NCI-H82 treated with DMSO at 0.1 percent for 48 hours (cell line): ENCODE data around the gene C14orf132.
"Not testable (repeated sequence)": the region's sequence is repeated elsewhere in the genome, so short reads cannot be mapped to it uniquely, and the experiment has no call there.

Source experiments
- DNase-seq: peaks from one replicate; lab custom pipeline; 2025; ENCODE audit not compliant: unreplicated experiment; lab: John Stamatoyannopoulos, UW

C14orf132 gene

DNA sequence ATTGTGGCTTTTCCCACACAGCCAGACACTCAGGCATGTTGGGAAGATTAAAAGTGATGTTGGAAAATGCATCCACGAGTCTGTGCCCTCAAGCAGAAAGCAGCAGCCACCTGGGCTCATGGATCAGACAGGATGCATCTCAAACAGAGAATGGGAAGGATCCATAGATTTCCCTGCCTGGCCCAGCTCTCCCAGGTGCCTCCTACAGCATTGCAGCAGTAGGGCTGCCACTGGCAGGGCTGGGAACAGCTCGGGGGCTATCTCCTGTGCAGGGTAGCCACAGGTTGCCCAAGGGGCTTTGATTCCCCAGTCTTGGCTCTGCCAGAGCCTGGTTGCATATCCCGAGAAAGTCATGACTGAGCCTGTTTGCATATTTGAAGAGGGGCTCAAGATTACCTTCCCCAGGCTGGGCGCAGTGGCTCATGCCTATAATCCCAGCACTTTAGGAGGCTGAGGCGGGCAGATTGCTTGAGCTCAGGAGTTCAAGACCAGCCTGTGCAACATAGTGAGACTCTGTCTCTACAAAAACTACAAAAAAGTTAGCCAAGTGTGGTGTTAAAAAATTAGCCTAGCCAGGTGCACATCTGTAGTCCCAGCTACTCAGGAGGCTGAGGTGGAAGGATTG lies 19.5 kb downstream of the C14orf132 start:
- no peak for DNase-seq

DNA sequence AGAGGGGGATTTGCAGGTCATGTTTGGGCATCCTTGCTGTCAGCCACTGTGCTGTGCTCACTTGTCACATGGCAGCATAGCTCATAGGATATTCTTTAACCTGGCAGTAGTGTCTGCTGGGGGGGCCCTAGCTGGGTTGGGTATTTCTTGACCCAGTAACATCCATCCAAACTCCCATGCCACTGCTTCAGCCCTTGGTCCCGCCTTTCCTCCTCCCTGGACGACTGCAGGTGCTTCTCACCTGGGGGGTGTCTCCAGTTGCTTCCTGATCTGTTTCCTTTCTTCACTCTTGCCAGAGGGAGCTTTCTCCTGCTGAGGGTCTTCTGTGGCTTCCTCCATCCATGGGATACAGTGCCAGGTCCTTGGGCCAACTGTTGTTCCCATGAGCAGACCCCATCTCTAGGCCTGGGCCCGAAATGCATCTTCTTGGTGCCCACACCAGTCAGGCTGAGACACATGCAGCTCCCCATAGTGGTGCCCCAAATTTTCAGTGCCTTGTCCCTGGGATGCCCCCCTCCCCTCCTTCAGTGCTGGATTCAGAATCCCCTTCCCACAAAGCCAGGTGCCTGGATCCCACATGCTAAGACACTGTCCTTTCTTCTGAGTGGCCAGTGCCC lies 20.5 kb downstream of the C14orf132 start:
- DNase-seq, result no peak

DNA sequence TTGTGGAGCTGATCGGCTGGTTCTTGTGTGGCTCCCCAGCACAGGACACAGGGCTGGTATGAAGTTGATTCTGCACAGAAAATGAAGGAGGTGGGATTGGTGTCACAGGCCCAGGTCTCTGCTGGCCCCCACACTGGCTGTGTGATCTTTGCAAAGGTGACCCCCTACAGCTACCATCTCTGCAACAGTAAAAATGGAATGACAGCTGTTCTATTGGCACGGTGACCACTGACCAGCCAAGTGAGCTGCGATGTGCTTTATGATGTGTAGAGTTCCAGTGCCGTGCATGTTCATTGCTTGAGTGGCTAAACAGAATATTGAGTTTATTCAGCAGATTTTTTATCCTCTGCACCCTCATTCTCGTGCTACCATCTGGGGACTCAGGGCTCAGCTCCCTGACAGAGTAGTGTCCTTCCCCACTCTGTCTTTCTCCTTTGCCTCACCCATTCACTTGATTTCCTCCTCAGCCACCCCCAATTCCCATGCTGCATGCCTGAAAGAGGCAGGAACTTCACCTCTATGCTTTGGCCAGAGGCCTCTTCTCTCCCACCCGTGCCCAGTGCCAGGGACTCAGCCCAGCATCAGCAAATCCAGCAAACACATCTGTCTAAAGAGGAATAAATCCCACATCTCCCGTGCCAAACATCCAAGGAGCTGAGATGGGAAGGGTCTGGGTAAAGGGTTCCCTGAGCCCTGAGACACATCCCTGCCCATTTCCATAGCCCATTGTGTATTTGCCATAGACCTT lies 21.2 kb downstream of the C14orf132 start:
- no peak for DNase-seq

DNA sequence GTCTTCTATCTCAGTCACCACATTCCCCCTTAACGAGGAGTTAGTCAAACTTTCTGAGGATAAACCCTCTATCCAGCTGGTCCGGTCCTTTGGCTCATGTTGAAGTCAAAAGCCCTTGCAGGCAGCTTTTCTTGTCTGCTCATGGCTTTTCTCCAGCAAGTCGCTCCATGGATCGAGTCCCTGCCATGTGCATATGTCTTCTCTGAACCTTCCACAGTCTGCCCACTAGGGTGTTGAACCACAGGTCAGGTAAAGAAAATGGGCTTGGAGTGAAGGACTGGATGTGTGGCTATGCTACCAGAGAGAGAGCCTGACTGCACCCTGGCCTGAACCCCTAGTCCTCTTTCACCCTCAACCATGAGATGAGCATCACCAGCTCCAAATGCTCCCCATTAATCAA lies 22.8 kb downstream of the C14orf132 start:
- no peak for DNase-seq

DNA sequence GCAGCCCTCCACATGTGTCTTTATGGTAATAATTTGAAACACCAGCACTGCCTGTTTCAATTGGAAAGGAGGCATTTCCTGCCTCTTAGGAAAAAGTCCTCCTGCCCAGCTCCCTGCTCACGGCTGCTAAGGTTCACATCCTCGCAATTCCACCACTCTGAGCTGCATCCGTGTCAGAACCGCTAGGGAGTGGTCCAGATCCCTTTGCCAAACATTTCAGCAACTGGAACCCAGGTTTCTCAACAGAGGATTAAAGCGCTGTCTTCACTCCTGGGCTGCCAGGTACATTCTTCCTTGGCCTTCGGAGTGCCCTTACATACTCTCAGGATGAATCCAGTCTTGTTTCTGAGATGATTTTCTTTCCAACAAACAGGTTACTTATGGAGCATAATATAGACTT lies 23.3 kb downstream of the C14orf132 start:
- DNase-seq, result no peak

DNA sequence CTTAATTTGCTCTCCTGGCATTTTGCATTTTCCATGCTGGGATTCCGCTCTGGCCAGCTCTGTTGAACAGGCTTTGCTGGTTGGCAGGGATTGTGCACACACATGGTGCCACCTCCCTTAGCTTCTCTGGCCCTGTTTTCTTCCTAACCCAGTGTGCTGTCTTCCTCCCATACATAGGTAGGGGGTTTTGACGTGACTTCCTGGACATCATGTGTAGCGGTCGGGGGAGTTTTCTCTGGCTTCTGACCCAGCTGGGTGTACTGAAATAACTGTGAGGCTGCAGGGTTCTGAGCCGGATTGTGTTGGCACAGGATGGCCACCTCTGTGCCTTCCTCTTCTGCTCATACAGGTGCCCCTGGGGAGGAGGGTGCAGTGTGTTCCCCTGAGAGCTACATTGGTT lies 25.7 kb downstream of the C14orf132 start:
- no peak for DNase-seq

DNA sequence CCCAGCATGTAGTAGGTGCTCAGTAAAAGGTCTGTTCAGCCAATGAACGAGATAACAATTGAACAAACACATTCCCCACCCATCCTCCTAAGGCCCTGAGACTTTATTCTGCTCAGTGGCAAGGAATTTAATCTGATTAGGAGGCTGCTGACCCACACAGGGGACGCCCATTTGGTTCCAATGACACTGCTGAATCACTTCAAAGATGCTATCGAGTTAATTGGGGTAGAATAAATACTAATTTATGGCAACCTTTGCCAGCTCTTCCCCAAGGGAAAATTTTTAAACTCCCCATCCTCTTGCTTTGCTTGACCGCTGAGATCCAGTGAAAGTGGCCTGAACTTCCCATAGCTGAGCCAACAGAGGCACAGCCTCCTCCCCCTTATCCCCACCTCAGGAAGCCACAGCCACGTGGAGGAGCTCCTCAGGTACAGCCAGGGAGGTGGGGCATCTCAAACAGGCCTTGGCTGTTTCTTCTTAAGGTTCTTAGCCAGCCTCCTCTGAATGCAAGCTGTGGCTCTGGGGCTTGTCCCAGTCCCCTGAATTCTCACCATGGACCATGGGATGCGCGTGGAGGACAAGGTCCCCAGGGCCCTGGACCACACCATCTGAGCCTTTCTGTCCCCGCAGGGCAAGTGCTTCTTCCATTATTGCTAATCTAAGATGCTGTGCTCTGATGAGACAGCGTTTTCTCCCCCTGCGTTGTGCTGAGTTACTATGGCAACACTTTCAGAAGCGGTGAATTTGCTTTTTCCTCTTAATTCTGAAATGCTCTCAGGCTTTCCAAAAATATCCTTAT lies 26.7 kb downstream of the C14orf132 start:
- DNase-seq, result no peak

DNA sequence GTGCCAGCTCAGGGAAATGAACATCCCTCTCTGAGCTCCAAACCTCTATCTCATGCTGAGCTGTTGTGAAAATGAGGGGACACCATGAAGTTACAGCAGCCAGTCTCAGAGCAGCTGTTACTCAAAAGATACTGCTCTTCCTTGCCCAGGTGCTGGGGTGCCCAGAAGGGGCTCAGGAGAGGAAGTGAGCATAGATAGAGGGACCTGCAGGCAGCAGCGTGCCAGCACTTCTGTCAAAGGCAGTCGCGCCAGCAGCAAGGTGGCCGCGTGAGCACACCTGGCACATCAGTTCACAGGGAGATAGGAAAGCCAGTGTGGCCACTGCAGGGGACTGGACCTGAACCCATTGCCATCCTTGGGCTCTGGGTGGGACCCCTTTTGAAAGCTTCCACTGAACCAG lies 27.8 kb downstream of the C14orf132 start:
- DNase-seq, result no peak

DNA sequence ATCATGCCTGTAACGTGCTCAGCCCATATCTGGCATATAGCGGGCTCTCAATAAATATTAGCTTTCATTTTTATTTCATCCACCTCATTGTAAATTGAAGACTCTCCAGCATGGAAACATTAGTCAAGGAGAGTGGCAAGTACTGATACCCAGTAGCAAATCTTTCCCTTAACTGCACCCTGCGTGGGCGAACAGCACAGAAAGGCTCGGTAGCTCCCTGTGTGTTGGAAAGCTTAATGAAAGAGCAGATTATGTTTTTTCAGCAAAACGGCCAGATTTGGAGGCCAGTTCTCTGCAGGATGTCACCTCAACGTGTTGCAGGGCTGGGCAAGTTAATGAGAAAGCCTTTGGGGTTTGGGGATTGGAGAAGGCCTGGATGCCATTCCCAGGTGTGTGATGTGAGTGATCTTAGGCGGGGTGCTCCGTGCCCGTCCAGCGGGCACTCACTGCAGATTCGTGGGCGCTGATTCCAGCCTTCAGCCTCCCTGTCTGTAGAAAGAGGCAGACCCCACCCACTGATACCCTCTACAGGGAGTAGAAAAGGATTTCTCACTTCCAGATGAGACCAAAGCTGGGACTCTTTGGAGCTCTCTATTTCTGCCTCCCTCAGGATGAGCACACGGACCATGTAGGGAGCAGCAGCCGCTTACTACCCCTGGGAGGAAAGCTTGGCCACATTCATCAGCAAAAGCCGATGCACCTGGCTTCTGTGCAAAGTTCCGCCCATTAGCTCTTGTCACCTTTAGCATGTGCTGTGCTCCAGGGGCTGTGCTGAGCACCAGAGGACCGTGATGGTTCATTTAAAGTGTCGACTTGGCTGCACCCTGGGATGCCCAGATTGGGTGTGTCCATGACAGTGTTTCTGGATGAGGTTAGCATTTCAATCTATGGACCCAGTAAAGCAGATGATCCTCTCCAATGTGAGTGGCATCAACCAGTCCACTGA lies 29.1 kb downstream of the C14orf132 start:
- DNase-seq, result no peak

DNA sequence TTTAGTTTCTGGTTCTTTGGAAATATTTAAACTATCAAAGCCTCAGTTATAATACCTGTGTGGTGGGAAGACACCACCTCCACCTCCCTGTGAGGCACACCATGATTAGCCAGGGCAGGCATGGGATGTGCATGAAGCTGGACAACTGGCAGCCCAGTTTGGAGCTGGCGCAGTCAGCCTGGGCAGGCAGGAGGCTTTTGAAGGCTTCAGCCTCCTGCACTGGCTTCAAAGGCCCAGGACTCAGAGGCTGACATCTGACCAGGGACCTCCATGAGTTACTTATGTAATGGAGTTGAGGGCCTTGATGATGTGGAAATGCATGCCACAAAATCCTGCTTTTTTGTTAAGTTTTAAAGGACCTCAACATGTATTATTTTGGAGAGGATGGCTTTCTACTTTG lies 30.3 kb downstream of the C14orf132 start:
- no peak for DNase-seq

DNA sequence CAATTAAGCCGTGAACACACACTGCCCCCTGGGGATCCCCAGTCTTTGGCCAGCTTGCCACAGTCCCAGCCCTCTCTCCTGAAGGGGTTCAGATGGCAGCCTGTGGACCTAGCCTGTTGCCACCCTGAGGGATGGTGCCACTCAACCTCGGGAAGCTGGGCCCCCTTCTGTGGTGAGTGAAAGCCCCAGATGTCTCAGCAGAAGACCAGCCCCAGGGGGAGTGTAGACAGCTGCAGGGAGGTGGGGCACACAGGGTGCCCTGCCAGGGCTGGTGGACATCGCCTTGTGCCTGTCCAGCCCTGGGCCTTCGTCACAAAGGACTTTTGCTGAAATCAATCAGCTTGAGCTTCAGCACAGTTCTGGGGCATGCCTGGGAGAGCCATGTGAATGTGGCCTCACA lies 32.4 kb downstream of the C14orf132 start:
- DNase-seq, result no peak

DNA sequence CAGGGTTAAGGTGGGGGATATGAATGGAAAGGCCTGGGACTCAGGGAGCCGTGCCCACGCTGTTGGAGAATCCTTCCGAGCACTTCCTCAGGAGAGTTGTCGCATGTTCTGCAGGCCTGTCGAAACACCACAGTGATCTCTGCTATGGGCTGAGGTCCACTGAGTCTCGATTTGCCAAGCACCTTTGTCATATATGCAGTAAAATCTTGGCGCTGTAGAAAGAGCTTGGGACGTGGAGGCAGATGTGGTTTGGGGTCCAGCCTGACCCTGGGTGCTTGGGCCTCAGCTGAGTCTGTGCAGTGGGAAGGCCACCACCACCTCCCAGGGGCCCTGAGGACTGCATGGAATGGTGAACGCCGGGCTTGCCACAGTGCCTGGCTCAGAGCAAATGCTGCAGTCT lies 32.9 kb downstream of the C14orf132 start:
- DNase-seq, result no peak

DNA sequence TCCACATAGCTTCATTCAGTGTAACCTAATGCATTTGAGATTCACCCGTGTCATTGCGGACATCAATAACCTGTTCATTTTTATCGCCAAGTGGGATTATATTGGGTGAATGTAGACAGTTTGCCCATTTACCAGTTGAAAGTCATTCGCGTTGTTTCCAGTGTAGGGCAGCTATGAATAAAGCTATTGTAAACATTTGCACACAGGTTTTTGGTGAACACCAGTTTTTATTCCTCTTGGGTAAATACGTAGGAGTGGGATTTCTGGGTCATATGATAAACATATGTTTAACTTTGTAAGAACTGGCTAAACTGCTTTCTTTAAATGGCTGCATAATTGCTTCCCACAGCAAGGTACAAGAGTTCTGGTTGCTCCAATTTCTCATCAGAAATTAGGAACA lies 33.6 kb downstream of the C14orf132 start:
- no peak for DNase-seq

DNA sequence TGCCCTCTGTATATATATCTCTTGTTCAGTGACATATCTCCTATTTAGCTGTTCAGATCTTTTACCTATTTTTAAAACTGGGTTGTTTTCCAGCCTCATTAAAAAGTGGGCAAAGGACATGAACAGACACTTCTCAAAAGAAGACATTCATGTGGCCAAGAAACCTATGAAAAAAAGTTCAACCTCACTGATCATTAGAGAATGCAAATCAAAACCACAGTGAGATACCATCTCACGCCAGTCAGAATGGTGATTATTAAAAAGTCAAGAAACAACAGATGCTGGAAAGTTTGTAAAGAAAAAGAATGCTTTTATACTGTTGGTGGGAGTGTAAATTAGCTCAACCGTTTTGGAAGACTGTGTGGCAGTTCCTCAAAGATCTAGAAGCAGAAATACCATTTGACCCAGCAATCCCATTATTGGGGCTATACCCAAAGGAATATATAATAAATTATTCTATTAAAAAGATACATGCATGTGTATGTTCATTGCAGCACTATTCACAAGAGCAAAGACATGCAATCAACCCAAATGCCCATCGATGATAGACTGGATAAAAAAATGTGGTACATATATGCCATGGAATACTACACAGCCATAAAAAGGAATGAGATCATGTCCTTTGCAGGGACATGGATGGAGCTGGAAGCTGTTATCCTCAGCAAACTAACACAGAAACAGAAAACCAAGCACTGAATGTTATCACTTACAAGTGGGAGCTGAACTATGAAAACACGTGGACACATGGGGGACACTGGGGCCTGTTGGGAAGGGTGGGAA lies 34.3 kb downstream of the C14orf132 start:
- DNase-seq, result not testable (repeated sequence)

DNA sequence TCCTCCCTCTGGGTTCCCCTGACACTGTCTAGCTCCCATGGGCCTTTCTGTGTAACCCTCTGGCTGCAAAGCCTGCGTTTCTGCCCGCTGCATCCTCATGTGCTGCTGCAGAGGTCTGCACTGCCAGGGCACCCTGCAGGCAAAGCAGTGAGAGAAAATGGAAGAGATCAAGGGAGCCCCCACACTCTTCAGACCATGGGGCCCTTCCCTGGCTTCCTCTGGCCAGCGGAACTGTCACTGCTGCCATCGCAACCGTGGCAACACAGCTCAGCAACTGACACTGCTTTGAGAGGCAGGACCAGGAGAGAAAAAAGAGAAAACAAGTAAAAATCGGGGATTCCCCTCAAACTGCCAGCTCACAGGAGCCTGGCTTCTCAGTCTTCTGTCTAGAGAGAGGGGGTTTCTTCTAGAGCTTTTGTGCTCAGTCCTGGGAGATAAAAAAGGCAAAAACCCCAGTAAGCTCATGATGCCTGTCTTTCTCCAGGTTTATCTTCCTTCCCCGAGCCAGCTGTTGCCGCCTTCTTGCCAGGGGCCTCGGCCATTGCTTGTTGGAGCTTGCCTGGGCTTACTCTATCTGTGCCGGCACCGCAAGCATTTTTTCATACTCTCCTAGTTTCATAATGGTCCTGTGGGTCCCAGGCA lies 38.9 kb downstream of the C14orf132 start:
- DNase-seq, result no peak

DNA sequence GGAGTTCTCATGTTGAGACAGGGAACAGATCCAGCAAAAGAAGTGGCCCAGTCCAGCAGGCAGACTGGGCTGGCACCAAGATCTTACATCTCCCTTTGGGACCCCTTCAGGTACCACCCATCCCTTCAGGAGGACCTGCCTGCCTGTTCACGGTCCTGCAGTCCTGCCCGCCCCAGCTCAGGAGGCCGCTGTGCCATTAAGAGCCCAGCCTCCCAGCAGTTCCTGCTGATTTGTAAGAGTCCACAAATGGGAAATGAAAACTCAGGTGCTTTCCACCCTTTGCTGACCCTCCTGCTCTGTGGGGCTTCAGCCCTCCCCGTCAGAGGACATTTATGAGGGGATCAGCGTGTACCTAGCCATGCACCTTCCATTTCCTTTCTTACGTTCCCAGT lies 39.5 kb downstream of the C14orf132 start:
- DNase-seq, result no peak

DNA sequence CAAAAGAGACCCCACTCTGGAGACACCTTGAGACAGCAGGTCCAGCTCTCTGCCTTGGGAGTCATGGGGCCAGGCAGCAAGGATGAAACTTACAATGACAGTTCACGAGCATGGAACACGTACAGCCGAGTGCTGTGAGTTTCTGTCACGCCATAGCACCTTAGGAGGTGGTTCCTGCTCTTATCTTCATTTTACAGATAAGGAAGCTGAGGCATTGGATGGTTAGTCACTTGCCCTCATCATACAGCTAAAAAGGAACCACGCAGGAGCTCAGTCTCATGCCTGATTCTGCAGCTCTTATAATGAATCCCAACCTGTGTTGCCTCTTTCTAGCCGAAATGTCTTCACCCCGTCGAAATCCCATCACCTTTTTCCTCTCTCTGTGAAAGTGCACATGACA lies 39.9 kb downstream of the C14orf132 start:
- DNase-seq, result no peak

DNA sequence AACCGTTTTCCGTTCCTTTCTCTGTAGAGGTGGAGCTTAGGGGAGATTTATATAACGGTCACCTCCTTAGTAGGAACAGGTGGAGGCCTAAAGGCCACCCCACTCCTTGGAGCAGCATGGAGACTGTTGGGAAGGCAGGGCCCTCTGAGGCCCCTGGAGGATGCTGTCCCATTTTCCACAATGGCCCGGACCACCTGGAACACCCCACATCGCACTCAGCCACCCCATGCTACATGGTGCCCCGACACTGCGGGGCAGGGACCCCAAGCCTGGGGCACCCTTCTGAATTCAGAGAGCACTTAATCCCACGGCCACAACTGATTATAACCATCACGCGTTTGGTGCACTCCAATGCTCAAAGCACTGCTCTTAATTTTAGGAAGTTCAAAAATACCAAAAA lies 41.4 kb downstream of the C14orf132 start:
- no peak for DNase-seq

DNA sequence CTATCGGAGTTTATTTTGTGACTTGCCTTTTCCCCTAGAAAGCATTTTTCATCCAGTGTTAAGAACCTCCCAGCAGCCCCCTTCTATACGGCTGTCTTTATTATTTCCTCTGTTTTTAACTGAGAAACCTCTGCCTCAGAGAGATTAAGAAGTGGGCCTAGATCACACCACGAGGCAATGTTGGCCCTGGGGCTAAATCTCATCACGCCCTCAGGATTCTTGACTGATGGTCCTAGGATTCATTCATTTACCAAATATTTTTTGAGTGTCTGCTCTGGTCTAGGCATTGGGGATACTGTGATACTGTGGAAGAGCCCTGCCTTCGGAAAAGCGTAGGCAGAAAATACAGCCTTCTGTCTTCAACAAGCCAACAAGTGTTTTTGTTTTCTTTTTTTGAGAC lies 42.1 kb downstream of the C14orf132 start:
- DNase-seq, result no peak
